ENCODE measurements around the gene PTPRR. TPM values are rescaled to one million over a fixed set of nuclear protein-coding genes. Genes with fewer than 3 reads are reported as not detected.

Gene PTPRR
- total and polyA plus RNA-seq, 4 donors, result 0.02 to 0.08 TPM; not detected in 2

- Histone ChIP-seq H3K9me3 (ENCODE audit: control insufficient read depth in 4 of 4, low read length in 3 of 4) (no peaks in the 10 kb centered on the region), H3K27ac (ENCODE audit: low read depth in 1 of 2, low read length in 2 of 2) (no peak overlapping the region), H3K4me1 (ENCODE audit: control insufficient read depth in 4 of 4, insufficient read depth in 4 of 4, low read length in 3 of 4) (no peaks in the 10 kb centered on the region), H3K36me3 (ENCODE audit: control insufficient read depth in 4 of 4, insufficient read depth in 3 of 4, low read depth in 1 of 4, low read length in 3 of 4) (no peaks in the 10 kb centered on the region), H3K27me3 (ENCODE audit: control insufficient read depth in 4 of 4, insufficient read depth in 4 of 4, low read length in 3 of 4) (no peaks in the 10 kb centered on the region), H3K9ac (ENCODE audit: low read depth in 1 of 2, low read length in 2 of 2) (no peak overlapping the region), H3K4me3 (ENCODE audit: low read depth in 1 of 3, low read length in 3 of 3) (no peak overlapping the region)
- TF ChIP-seq RXRA (IDR thresholded peaks at IDR 0.05) (no peak), TAF1 (conservative IDR thresholded peaks at IDR 0.05) (no peak)
- DNase-seq (ENCODE audit: low spot score), result no peak
- WGBS, result 60% methylated on average over 4 of the region's 4 CpGs
Measured at GRCh38 chr12:70657616-70658286, 262.8 kb downstream of the PTPRR start.

GRCh38 chr12:70652451-70652850, 268.1 kb downstream of the PTPRR start:
- H3K27me3 ChIP-seq (ENCODE audit: control insufficient read depth in 4 of 4, insufficient read depth in 4 of 4, low read length in 3 of 4), result no peaks in the 10 kb centered on the region
- no peak overlapping the region for H3K27ac ChIP-seq (ENCODE audit: low read depth in 1 of 2, low read length in 2 of 2)
- no peaks in the 10 kb centered on the region for H3K9me3 ChIP-seq (ENCODE audit: control insufficient read depth in 4 of 4, low read length in 3 of 4)
- H3K4me3 ChIP-seq (ENCODE audit: low read depth in 1 of 3, low read length in 3 of 3), result no peak overlapping the region
- WGBS, result 65% methylated on average over 1 of the region's 1 CpG
- no peaks in the 10 kb centered on the region for H3K36me3 ChIP-seq (ENCODE audit: control insufficient read depth in 4 of 4, insufficient read depth in 3 of 4, low read depth in 1 of 4, low read length in 3 of 4)
- H3K9ac ChIP-seq (ENCODE audit: low read depth in 1 of 2, low read length in 2 of 2), result no peak overlapping the region
- TF ChIP-seq TAF1 (conservative IDR thresholded peaks at IDR 0.05) (no peak), ZBTB33 (IDR thresholded peaks at IDR 0.05) (no peak), RXRA (IDR thresholded peaks at IDR 0.05) (peak in 1 of 2 donors; percentile 4), RAD21 (IDR thresholded peaks at IDR 0.05) (no peak), NR2F2 (IDR thresholded peaks at IDR 0.05) (peak; percentile 59), YY1 (IDR thresholded peaks at IDR 0.05) (no peak), JUND (IDR thresholded peaks at IDR 0.05) (no peak), HNF4A (conservative IDR thresholded peaks at IDR 0.05) (no peak), ATF3 (IDR thresholded peaks at IDR 0.05) (no peak), FOXA1 (IDR thresholded peaks at IDR 0.05) (no peak), HNF4G (IDR thresholded peaks at IDR 0.05) (no peak)
- H3K4me1 ChIP-seq (ENCODE audit: control insufficient read depth in 4 of 4, insufficient read depth in 4 of 4, low read length in 3 of 4), result no peaks in the 10 kb centered on the region
- no peak for DNase-seq (ENCODE audit: low spot score)

GRCh38 chr12:70648831-70649230, 271.7 kb downstream of the PTPRR start:
- Histone ChIP-seq H3K36me3 (ENCODE audit: control insufficient read depth in 4 of 4, insufficient read depth in 3 of 4, low read depth in 1 of 4, low read length in 3 of 4) (no peaks in the 10 kb centered on the region), H3K4me1 (ENCODE audit: control insufficient read depth in 4 of 4, insufficient read depth in 4 of 4, low read length in 3 of 4) (no peaks in the 10 kb centered on the region), H3K9ac (ENCODE audit: low read depth in 1 of 2, low read length in 2 of 2) (no peak overlapping the region), H3K4me3 (ENCODE audit: low read depth in 1 of 3, low read length in 3 of 3) (no peak overlapping the region), H3K9me3 (ENCODE audit: control insufficient read depth in 4 of 4, low read length in 3 of 4) (no peaks in the 10 kb centered on the region), H3K27me3 (ENCODE audit: control insufficient read depth in 4 of 4, insufficient read depth in 4 of 4, low read length in 3 of 4) (no peaks in the 10 kb centered on the region), H3K27ac (ENCODE audit: low read depth in 1 of 2, low read length in 2 of 2) (no peak overlapping the region)
- DNase-seq (ENCODE audit: low spot score), result no peak
- WGBS, result 55% methylated on average over 2 of the region's 2 CpGs
- TF ChIP-seq RXRA (IDR thresholded peaks at IDR 0.05), result no peak

GRCh38 chr12:70648191-70648590, 272.3 kb downstream of the PTPRR start:
- H3K9ac ChIP-seq (ENCODE audit: low read depth in 1 of 2, low read length in 2 of 2), result no peak overlapping the region
- 86% methylated on average over 2 of the region's 2 CpGs for WGBS
- H3K4me3 ChIP-seq (ENCODE audit: low read depth in 1 of 3, low read length in 3 of 3), result no peak overlapping the region
- no peak for TF ChIP-seq MAX (IDR thresholded peaks at IDR 0.05)
- TF ChIP-seq TAF1 (conservative IDR thresholded peaks at IDR 0.05), result no peak
- TF ChIP-seq EGR1 (IDR thresholded peaks at IDR 0.05; ENCODE audit: low read depth in 2 of 2), result no peak
- TF ChIP-seq GABPA (IDR thresholded peaks at IDR 0.05 in 1 of 2, conservative IDR thresholded peaks at IDR 0.05 in 1 of 2), result no peak
- no peaks in the 10 kb centered on the region for H3K36me3 ChIP-seq (ENCODE audit: control insufficient read depth in 4 of 4, insufficient read depth in 3 of 4, low read depth in 1 of 4, low read length in 3 of 4)
- H3K9me3 ChIP-seq (ENCODE audit: control insufficient read depth in 4 of 4, low read length in 3 of 4), result no peaks in the 10 kb centered on the region
- no peaks in the 10 kb centered on the region for H3K4me1 ChIP-seq (ENCODE audit: control insufficient read depth in 4 of 4, insufficient read depth in 4 of 4, low read length in 3 of 4)
- no peak for DNase-seq (ENCODE audit: low spot score)
- no peaks in the 10 kb centered on the region for H3K27me3 ChIP-seq (ENCODE audit: control insufficient read depth in 4 of 4, insufficient read depth in 4 of 4, low read length in 3 of 4)
- no peak overlapping the region for H3K27ac ChIP-seq (ENCODE audit: low read depth in 1 of 2, low read length in 2 of 2)

Data from liver (tissue), 9 donors.